DMS153 treated with DMSO at 0.1 percent for 48 hours (cell line): ENCODE measurements around the gene CD300LF.

Experiments used
- DNase-seq: peaks from one replicate; lab custom pipeline; 2025; ENCODE audit not compliant: unreplicated experiment; lab: John Stamatoyannopoulos, UW

The CD300LF gene

GRCh38 chr17:74712756-74713155, at the start of gene CD300LF:
TSS of gene CD300LF (minus strand) at chr17:74712923. CDS start at chr17:74712866, 57 bp downstream.
- no peak for DNase-seq

GRCh38 chr17:74761931-74762330, 49.2 kb upstream of the CD300LF start:
- DNase-seq = no peak

GRCh38 chr17:74761419-74761818, 48.7 kb upstream of the CD300LF start:
- no peak for DNase-seq

GRCh38 chr17:74760404-74761105, 47.8 kb upstream of the CD300LF start:
- DNase-seq = no peak

GRCh38 chr17:74759941-74760340, 47.2 kb upstream of the CD300LF start:
- no peak for DNase-seq

- no peak for DNase-seq
Observed at GRCh38 chr17:74759243-74759801, 46.6 kb upstream of the CD300LF start.

GRCh38 chr17:74758848-74759168, 46.1 kb upstream of the CD300LF start:
- no peak for DNase-seq

GRCh38 chr17:74757931-74758847, 45.5 kb upstream of the CD300LF start:
- peak; percentile 65 for DNase-seq

- no peak for DNase-seq
Observed at GRCh38 chr17:74757502-74757901, 44.8 kb upstream of the CD300LF start.

- DNase-seq = no peak
Observed at GRCh38 chr17:74756891-74757290, 44.2 kb upstream of the CD300LF start.

- no peak for DNase-seq
Observed at GRCh38 chr17:74755533-74755932, 42.8 kb upstream of the CD300LF start.

- no peak for DNase-seq
Observed at GRCh38 chr17:74754832-74755231, 42.1 kb upstream of the CD300LF start.

- DNase-seq = no peak
Observed at GRCh38 chr17:74752822-74753401, 40.2 kb upstream of the CD300LF start.

GRCh38 chr17:74752415-74752814, 39.7 kb upstream of the CD300LF start:
- no peak for DNase-seq

GRCh38 chr17:74750327-74751069, 37.8 kb upstream of the CD300LF start:
- DNase-seq = no peak

GRCh38 chr17:74750039-74750326, 37.3 kb upstream of the CD300LF start:
- DNase-seq = no peak

GRCh38 chr17:74749279-74750038, 36.7 kb upstream of the CD300LF start:
- no peak for DNase-seq

- no peak for DNase-seq
Observed at GRCh38 chr17:74748529-74749278, 36.0 kb upstream of the CD300LF start, which contains the start of gene NHERF1. TSS of gene NHERF1 (plus strand) at chr17:74748628. CDS start at chr17:74748847, 219 bp downstream.

- DNase-seq = peak; percentile 76
Observed at GRCh38 chr17:74748279-74748528, 35.5 kb upstream of the CD300LF start.

GRCh38 chr17:74746922-74747321, 34.2 kb upstream of the CD300LF start:
- DNase-seq = no peak
